Muscle layer of duodenum (tissue), 2 donors: Measurements from ENCODE around the gene HLA-DPA1.
"Not testable (repeated sequence)": the region's sequence is repeated elsewhere in the genome, so short reads cannot be mapped to it uniquely, and the experiment has no call there.

Experiments
- H3K27ac ChIP-seq: one replicate; pipeline ENCODE4 v1.7.0; 2013; ENCODE audit warnings: mild to moderate bottlenecking, low read length
- H3K27me3 ChIP-seq: one replicate; pipeline ENCODE4 v1.7.0; 2013; ENCODE audit warnings: low read depth, mild to moderate bottlenecking, control low read depth, low read length
- H3K36me3 ChIP-seq, 2 donors: one replicate each; pipeline ENCODE4 v1.7.0; 2013; ENCODE audit warnings: low read length in 2 of 2, control low read depth in 1 of 2, mild to moderate bottlenecking in 1 of 2; ENCODE audit not compliant: insufficient read depth in 2 of 2, control insufficient read depth in 1 of 2
- H3K4me1 ChIP-seq, 2 donors: one replicate each; pipeline ENCODE4 v1.7.0; 2013; ENCODE audit warnings: low read length in 2 of 2, mild to moderate bottlenecking in 2 of 2, control low read depth in 1 of 2, moderate library complexity in 1 of 2; ENCODE audit not compliant: insufficient read depth in 2 of 2, control insufficient read depth in 1 of 2
- H3K4me3 ChIP-seq, 2 donors: one replicate each; pipeline ENCODE4 v1.7.0; 2013; ENCODE audit warnings: low read length in 2 of 2, low read depth in 1 of 2, mild to moderate bottlenecking in 1 of 2
- H3K9me3 ChIP-seq, 2 donors: one replicate each; pipeline ENCODE4 v1.7.0; 2013; ENCODE audit warnings: low read length in 2 of 2, control low read depth in 1 of 2, mild to moderate bottlenecking in 1 of 2; ENCODE audit not compliant: control insufficient read depth in 1 of 2
- donor health status: healthy.

The HLA-DPA1 gene

DNA sequence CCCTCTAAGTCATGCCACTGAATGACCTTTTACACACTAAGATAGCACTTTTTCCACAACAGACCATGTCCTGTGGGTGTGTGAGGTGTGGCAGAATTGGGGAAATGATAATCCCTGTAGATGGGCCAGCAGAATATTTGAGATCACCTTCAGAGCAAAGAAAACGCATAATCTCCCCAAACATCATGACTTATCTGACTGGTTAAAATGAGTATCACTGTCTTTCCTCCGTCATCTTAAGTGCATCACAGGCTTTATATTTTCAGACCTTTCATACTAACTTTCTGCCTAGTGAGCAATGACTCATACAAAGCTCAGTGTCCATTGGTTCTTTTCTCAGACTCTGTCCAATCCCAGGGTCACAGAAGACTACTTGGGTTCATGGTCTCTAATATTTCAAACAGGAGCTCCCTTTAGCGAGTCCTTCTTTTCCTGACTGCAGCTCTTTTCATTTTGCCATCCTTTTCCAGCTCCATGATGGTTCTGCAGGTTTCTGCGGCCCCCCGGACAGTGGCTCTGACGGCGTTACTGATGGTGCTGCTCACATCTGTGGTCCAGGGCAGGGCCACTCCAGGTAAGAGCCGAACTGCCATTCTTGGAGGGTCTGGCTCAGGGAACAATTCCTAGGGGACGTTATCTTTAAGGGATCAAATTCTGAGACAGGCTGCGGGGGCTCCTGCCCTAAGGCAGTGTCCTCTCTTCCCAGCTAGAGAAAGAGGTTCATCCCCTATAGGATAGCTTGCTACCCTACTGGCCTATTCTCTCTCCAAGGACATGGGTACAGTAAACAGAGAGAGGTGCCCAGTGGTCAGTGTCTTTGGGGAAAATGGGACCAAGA is 2.3 kb upstream of the HLA-DPA1 start, which contains the start of gene HLA-DPB1:
TSS of gene HLA-DPB1 (plus strand) at position 423 of the 838 bp plus-strand sequence. CDS start at position 475, 52 bp downstream.
- Histone ChIP-seq H3K9me3 (no peaks in the 10 kb centered on the region), H3K27ac (peak within 1 kb of the TSS; percentile 86), H3K36me3 (no peaks in the 10 kb centered on the region), H3K27me3 (no peaks in the 10 kb centered on the region), H3K4me3 (peak within 1 kb of the TSS; percentile 21 to 64), H3K4me1 (peaks cover 0 to 2% of the 10 kb centered on the region in 2 donors)

- Histone ChIP-seq H3K27me3 (no peaks in the 10 kb centered on the region), H3K4me3 (no peak overlapping the region), H3K4me1 (no peaks in the 10 kb centered on the region), H3K27ac (peak overlapping the region; percentile 86), H3K36me3 (no peaks in the 10 kb centered on the region), H3K9me3 (no peaks in the 10 kb centered on the region)
Observed at GRCh38 chr6:33075208-33075567, 1.7 kb upstream of the HLA-DPA1 start.

DNA sequence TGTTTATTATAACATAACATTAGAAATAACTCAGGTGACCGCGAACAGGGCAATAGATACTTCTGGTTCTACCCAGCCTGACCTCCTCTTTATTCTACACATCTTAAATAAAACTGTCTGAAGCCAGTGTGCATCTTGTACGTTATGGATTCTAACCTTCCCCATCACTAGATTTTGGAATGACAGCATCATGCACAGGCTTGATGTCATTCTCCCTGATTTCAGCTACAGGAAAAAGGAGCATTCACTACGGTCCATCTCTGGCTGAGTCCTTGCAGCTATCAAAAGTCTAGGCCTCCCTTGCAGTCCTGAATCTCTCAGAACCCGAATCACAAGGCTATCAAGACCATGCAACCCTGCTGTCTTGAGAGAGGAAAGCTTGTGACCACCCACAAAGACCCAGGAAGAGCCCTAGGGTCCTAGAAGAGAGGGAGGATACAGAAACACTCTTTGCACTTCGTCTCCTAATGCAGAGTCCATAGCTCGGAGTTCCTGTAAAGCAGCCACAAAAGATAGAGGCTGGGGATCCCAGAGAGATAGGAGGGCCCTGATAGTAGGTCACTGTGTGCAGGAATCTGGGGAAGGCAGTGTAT is 845 bp downstream of the HLA-DPA1 start:
- Histone ChIP-seq H3K9me3 (no peaks in the 10 kb centered on the region), H3K4me3 (peak overlapping the region; percentile 48 to 65), H3K27ac (peak overlapping the region; percentile 89), H3K27me3 (no peaks in the 10 kb centered on the region), H3K36me3 (peaks cover 8 to 13% of the 10 kb centered on the region in 2 donors), H3K4me1 (no peaks in the 10 kb centered on the region)

DNA sequence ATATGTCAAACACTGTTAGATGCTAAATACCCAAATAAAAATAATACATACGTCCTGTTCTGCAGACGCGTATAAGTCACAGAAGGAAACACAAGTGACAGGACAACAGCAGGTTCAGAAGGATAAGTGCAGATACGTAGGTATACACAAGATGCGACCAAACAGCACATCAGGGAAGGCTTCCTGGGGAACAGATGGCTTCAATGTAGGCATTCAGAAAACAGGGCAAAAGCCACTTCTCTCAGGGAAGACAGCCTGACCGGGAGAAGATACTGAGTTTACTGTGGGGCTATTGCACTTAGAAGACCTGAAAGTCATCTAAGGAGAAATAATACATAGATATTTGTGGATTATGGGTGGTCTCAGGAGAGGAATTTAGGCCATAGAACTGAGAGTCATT is 1.9 kb downstream of the HLA-DPA1 start:
- peaks cover 13 to 14% of the 10 kb centered on the region in 2 donors for H3K36me3 ChIP-seq
- peak overlapping the region; percentile 10 to 27 for H3K4me3 ChIP-seq
- no peaks in the 10 kb centered on the region for H3K27me3 ChIP-seq
- H3K4me1 ChIP-seq = no peaks in the 10 kb centered on the region
- peak overlapping the region; percentile 8 for H3K27ac ChIP-seq
- no peaks in the 10 kb centered on the region for H3K9me3 ChIP-seq

DNA sequence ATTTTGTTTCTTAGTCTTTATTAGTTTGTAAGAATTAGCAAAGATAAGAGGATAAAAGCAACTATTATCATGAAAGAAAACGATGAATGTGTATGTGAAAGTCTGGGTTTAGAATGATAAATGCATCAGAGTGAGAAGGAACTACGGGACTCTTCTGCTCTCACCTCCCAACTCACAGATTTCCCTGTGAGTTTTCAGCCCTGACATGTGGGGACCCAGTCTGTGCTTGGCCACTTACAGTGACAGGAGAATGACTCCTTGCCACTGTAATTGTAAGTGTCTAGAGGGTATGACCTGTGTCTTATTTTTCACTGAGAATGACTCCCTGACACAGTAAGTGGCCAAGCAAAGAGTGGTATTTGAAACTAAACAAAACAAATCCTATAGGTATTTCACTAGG is 2.5 kb downstream of the HLA-DPA1 start:
- peaks cover 13 to 14% of the 10 kb centered on the region in 2 donors for H3K36me3 ChIP-seq
- H3K27ac ChIP-seq = no peak overlapping the region
- no peaks in the 10 kb centered on the region for H3K4me1 ChIP-seq
- H3K27me3 ChIP-seq = no peaks in the 10 kb centered on the region
- no peaks in the 10 kb centered on the region for H3K9me3 ChIP-seq
- H3K4me3 ChIP-seq = peak overlapping the region in 1 of 2 donors; percentile 27

GRCh38 chr6:33069021-33069738 is 4.3 kb downstream of the HLA-DPA1 start:
- Histone ChIP-seq H3K27me3 (no peaks in the 10 kb centered on the region), H3K27ac (no peak overlapping the region), H3K4me1 (no peaks in the 10 kb centered on the region), H3K9me3 (no peaks in the 10 kb centered on the region), H3K4me3 (no peak overlapping the region), H3K36me3 (peaks cover 13 to 14% of the 10 kb centered on the region in 2 donors)

GRCh38 chr6:33066917-33067521 is 6.4 kb downstream of the HLA-DPA1 start:
- H3K4me3 ChIP-seq = no peak overlapping the region
- no peak overlapping the region for H3K27ac ChIP-seq
- H3K4me1 ChIP-seq = no peaks in the 10 kb centered on the region
- no peaks in the 10 kb centered on the region for H3K9me3 ChIP-seq
- H3K27me3 ChIP-seq = no peaks in the 10 kb centered on the region
- peaks cover 13 to 14% of the 10 kb centered on the region in 2 donors for H3K36me3 ChIP-seq

GRCh38 chr6:33065312-33065711 is 8.1 kb downstream of the HLA-DPA1 start:
- Histone ChIP-seq H3K4me3 (no peak overlapping the region), H3K36me3 (peaks cover 13 to 14% of the 10 kb centered on the region in 2 donors), H3K4me1 (no peaks in the 10 kb centered on the region), H3K27ac (no peak overlapping the region), H3K9me3 (no peaks in the 10 kb centered on the region), H3K27me3 (no peaks in the 10 kb centered on the region)

- Histone ChIP-seq H3K27ac (no peak overlapping the region), H3K36me3 (peaks cover 13 to 14% of the 10 kb centered on the region in 2 donors), H3K9me3 (no peaks in the 10 kb centered on the region), H3K4me1 (no peaks in the 10 kb centered on the region), H3K27me3 (no peaks in the 10 kb centered on the region), H3K4me3 (no peak overlapping the region)
Observed at GRCh38 chr6:33064723-33065122, 8.7 kb downstream of the HLA-DPA1 start.

DNA sequence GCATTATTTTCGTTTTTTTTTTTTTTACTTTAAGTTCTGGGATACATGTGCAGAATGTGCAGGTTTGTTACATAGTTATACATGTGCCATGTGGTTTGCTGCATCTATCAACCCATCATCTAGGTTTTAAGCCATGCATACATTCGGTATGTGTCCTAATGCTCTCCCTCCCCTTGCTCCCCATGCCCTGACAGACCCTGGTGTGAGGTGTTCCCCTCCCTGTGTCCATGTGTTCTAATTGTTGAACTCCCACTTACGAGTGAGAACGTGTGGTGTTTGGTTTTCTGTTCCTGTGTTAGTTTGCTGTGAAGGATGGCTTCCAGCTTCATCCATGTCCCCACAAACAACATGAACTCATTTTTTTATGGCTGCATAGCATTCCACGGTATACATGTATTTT is 10.0 kb downstream of the HLA-DPA1 start:
- H3K4me3 ChIP-seq, H3K27ac ChIP-seq, H3K36me3 ChIP-seq, H3K4me1 ChIP-seq, H3K27me3 ChIP-seq, H3K9me3 ChIP-seq: not testable (repeated sequence)

- H3K4me3 ChIP-seq = no peak overlapping the region
- peaks cover 0 to 1% of the 10 kb centered on the region in 2 donors for H3K36me3 ChIP-seq
- no peak overlapping the region for H3K27ac ChIP-seq
- no peaks in the 10 kb centered on the region for H3K27me3 ChIP-seq
- H3K9me3 ChIP-seq = no peaks in the 10 kb centered on the region
- no peaks in the 10 kb centered on the region for H3K4me1 ChIP-seq
Observed at GRCh38 chr6:33061987-33062386, 11.5 kb downstream of the HLA-DPA1 start.
